HFFc6 (cell line): ENCODE measurements around the gene MED9. TPM values are rescaled to one million over a fixed set of nuclear protein-coding genes. Genes with fewer than 3 reads are reported as not detected.

ENCODE experiments used
- DNase-seq: peaks from one replicate; pipeline ENCODE4 v3.0.0-alpha.2; 2018
- H3K27ac Mint-ChIP-seq: 2 replicates; pipeline ENCODE4 v1.8.0; 2020; ENCODE audit warnings: mild to moderate bottlenecking, mixed read lengths
- H3K27me3 Mint-ChIP-seq: 2 replicates; pipeline ENCODE4 v1.8.0; 2021; ENCODE audit warnings: mild to moderate bottlenecking, moderate library complexity, mixed read lengths; ENCODE audit not compliant: insufficient read depth
- H3K36me3 Mint-ChIP-seq: 2 replicates; pipeline ENCODE4 v1.8.0; 2021; ENCODE audit warnings: low read depth, mixed read lengths
- H3K4me1 Mint-ChIP-seq: 2 replicates; pipeline ENCODE4 v1.8.0; 2020; ENCODE audit warnings: low read depth, mixed read lengths
- H3K4me3 Mint-ChIP-seq: 2 replicates; pipeline ENCODE4 v1.8.0; 2020; ENCODE audit warnings: mild to moderate bottlenecking, moderate library complexity, mixed read lengths
- H3K9me3 Mint-ChIP-seq: 2 replicates; pipeline ENCODE4 v1.8.0; 2020; ENCODE audit warnings: mild to moderate bottlenecking, mixed read lengths
- CTCF ChIP-seq: fragments of 200-600 bp; sonication (generic); IDR thresholded peaks from 2 replicates; pipeline ENCODE4 v1.5.0; 2021; ENCODE audit warnings: antibody characterized with exemption, mild to moderate bottlenecking
- total RNA-seq, 6 experiments: library from RNA; stranded (reverse); fragmentation: NEBNext Ultra II Directional; extraction: Animal tissue kit (Norgen Biotek cat#: 25700); gene quantifications; 2 replicates in 1 of 6; 3 replicates in 5 of 6; pipeline ENCODE4 v1.2.3, GENCODE V29; 2021

Gene MED9
- total RNA-seq, 6 experiments from 2014 or later, result 7.0 to 9.0 (median 7.9) TPM

DNA sequence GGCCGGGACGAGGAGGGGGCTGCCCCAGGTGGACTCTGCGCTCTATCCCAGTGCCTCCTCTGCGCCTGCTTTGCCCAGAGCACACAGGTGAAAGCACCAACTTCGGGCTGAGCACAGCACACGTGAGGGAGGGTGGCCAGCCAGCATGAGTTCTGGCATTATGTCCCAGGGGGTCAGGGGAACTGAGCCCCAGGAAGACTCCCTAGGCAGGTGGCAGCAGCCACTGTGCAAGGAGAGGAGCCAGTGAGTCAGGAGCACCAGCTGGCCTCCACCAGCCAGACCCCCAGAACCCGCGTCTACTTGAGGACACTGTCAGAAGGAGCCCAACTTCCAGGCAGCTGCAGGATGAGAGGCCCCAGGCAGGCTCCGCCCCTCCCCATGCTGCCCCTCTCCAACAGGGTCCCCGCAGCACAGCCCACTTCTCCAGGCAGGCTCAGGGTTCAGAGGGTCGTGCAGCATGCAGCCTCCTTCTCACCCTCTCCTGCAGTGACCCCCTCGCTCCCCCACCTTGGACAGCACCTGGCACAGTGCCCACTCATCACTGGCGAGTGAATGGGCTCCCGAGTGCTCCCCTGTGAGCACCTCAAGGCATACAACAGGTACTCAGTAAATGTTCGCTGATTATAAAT, 63.6 kb downstream of the MED9 start:
- H3K4me1 Mint-ChIP-seq, result peaks cover 14% of the 10 kb centered on the region
- no peaks in the 10 kb centered on the region for H3K9me3 Mint-ChIP-seq
- H3K27me3 Mint-ChIP-seq, result no peaks in the 10 kb centered on the region; the same call in 1 of the 2 replicates
- H3K4me3 Mint-ChIP-seq, result no peak overlapping the region
- no peaks in the 10 kb centered on the region for H3K36me3 Mint-ChIP-seq
- TF ChIP-seq CTCF, result no peak
- no peak overlapping the region for H3K27ac Mint-ChIP-seq
- DNase-seq, result no peak

- Mint-ChIP-seq H3K27me3 (no peaks in the 10 kb centered on the region; the same call in 1 of the 2 replicates), H3K36me3 (no peaks in the 10 kb centered on the region), H3K9me3 (no peaks in the 10 kb centered on the region), H3K4me1 (peaks cover 15% of the 10 kb centered on the region), H3K27ac (no peak overlapping the region), H3K4me3 (no peak overlapping the region)
- no peak for TF ChIP-seq CTCF
- no peak for DNase-seq
Measured at GRCh38 chr17:17540935-17541639, 64.3 kb downstream of the MED9 start.

DNA sequence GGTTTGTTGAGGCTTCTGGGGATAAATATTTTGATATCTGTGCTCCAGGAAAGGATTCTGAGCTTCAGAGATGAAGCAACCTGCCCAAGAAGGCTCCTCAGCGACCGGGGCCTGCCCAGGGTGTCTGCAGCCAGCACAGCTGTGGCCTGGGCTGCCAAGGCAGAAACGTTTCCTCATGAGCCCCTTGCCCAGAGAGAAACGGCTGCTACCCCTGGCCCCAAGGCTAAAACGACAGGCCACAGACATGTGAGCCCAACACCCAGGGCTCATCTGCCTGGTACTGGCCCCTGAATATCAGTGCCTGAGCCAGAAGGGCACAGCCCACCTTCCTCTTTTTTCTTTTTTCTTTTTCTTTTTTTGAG, 64.8 kb downstream of the MED9 start:
- Mint-ChIP-seq H3K9me3 (no peaks in the 10 kb centered on the region), H3K27ac (no peak overlapping the region), H3K4me1 (peaks cover 13% of the 10 kb centered on the region), H3K36me3 (no peaks in the 10 kb centered on the region), H3K27me3 (no peaks in the 10 kb centered on the region), H3K4me3 (no peak overlapping the region)
- TF ChIP-seq CTCF, result no peak
- no peak for DNase-seq

Other genes with a start within 250 kb of the MED9 start
- 10 to 100 TPM; 15.8 to 19.2 (median 17.3) TPM for gene FLCN, start 239.8 kb upstream of the MED9 start, total RNA-seq
- gene COPS3, start 195.8 kb upstream of the MED9 start, total RNA-seq, result 10 to 100 TPM; 82.3 to 93.7 (median 86.7) TPM
- under 1 TPM; 0.20 to 0.83 (median 0.60) TPM for gene NT5M, start 173.6 kb upstream of the MED9 start, total RNA-seq
- 1 to 10 TPM in 1 of 6 experiments, under 1 TPM in 5; 0.17 to 1.1 (median 0.43) TPM for gene RASD1, start 19.4 kb downstream of the MED9 start, total RNA-seq
- 10 to 100 TPM; 33.0 to 49.2 (median 44.0) TPM for gene PEMT, start 114.7 kb downstream of the MED9 start, total RNA-seq
- 10 to 100 TPM; 26.9 to 29.3 (median 29.0) TPM for gene RAI1, start 204.5 kb downstream of the MED9 start, total RNA-seq